ENCODE measurements around the gene SLC32A1.

SLC32A1 gene

GRCh38 chr20:38725148-38725901 lies 1.0 kb downstream of the SLC32A1 start:
- DNase-seq (ENCODE audit: low read depth in 3 of 3) = no peak

GRCh38 chr20:38725931-38726803 lies 1.9 kb downstream of the SLC32A1 start:
- peak; percentile 28 to 39 (median 34) for DNase-seq (ENCODE audit: low read depth in 3 of 3)

GRCh38 chr20:38726804-38727606 lies 2.7 kb downstream of the SLC32A1 start:
- peak; percentile 57 to 75 (median 71) for DNase-seq (ENCODE audit: low read depth in 3 of 3)

- peak in 1 of 3 donors; percentile 4 for DNase-seq (ENCODE audit: low read depth in 3 of 3)
Observed at GRCh38 chr20:38727607-38728190, 3.4 kb downstream of the SLC32A1 start.

GRCh38 chr20:38728191-38728781 lies 4.0 kb downstream of the SLC32A1 start:
- DNase-seq (ENCODE audit: low read depth in 3 of 3) = peak in 1 of 3 donors; percentile 10

- peak in 1 of 3 donors; percentile 8 for DNase-seq (ENCODE audit: low read depth in 3 of 3)
Observed at GRCh38 chr20:38728911-38729642, 4.8 kb downstream of the SLC32A1 start.

- DNase-seq (ENCODE audit: low read depth in 3 of 3) = no peak
Observed at GRCh38 chr20:38729767-38730166, 5.5 kb downstream of the SLC32A1 start.

- no peak for DNase-seq (ENCODE audit: low read depth in 3 of 3)
Observed at GRCh38 chr20:38730167-38730988, 6.1 kb downstream of the SLC32A1 start.

- DNase-seq (ENCODE audit: low read depth in 3 of 3) = peak; percentile 58 to 79 (median 67)
Observed at GRCh38 chr20:38730989-38731737, 6.9 kb downstream of the SLC32A1 start.

- no peak for DNase-seq (ENCODE audit: low read depth in 3 of 3)
Observed at GRCh38 chr20:38731738-38732113, 7.4 kb downstream of the SLC32A1 start.

GRCh38 chr20:38732981-38733380 lies 8.7 kb downstream of the SLC32A1 start:
- no peak for DNase-seq (ENCODE audit: low read depth in 3 of 3)

GRCh38 chr20:38735172-38735571 lies 10.9 kb downstream of the SLC32A1 start:
- no peak for DNase-seq (ENCODE audit: low read depth in 3 of 3)

GRCh38 chr20:38737887-38738286 lies 13.6 kb downstream of the SLC32A1 start:
- no peak for DNase-seq (ENCODE audit: low read depth in 3 of 3)

- DNase-seq (ENCODE audit: low read depth in 3 of 3) = no peak
Observed at GRCh38 chr20:38745757-38746156, 21.5 kb downstream of the SLC32A1 start.

GRCh38 chr20:38747495-38748096 lies 23.3 kb downstream of the SLC32A1 start:
- no peak for DNase-seq (ENCODE audit: low read depth in 3 of 3)

GRCh38 chr20:38748097-38748860 lies 24.0 kb downstream of the SLC32A1 start, which contains the start of gene ACTR5:
Gene ACTR5 (plus strand): TSS chr20:38748460. CDS start chr20:38748479, 19 bp downstream.
- DNase-seq (ENCODE audit: low read depth in 3 of 3) = peak; percentile 90 to 99 (median 94)

GRCh38 chr20:38748861-38749149 lies 24.5 kb downstream of the SLC32A1 start:
- peak in 2 of 3 donors; percentile 51 to 62 for DNase-seq (ENCODE audit: low read depth in 3 of 3)

All from stimulated activated CD4-positive, alpha-beta T cell treated with anti-CD3 and anti-CD28 coated beads, TNF-alpha, amount 100 ng/mL, for 48 hours (primary cell).